ENCODE data around the gene TOP1.

DNA sequence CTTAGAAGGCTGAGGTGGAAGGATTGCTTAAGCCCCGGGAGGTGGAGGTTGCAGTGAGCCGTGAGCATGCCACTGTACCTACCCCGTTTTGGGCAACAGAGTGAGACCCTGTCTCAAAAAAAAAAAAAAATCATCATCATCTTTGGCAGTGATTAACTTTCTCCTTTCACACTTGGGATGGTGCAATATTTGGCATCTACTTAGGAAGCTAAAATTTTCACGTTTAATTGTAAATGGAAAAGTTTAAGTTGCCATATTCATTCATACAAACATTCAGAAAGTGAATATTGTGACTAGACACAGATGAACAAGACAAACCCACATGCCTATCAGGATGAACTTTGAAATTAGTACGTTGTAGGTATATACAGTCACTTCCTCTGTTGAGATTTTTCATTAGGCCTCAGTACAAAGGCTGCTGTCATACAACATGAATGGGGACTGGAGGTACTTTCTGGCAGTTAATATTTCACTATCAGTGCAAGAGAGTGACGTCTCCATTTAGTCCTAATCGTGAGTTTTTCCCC is 10.3 kb downstream of the TOP1 start:
- TF ChIP-seq POLR2A (IDR thresholded peaks at IDR 0.05; ENCODE audit: low read length) (no peak), GATA1 (IDR thresholded peaks at IDR 0.05; ENCODE audit: low read depth, low read length) (no peak)
